Esophagus squamous epithelium (tissue), 4 donors: ENCODE data around the gene TBXAS1.

Source experiments
- CTCF ChIP-seq, 6 experiments: fragments of 450-650 bp in 4 of 6; fragments of 200-600 bp in 2 of 6; sonication (generic) in 2 of 6; IDR thresholded peaks; one replicate each; pipeline ENCODE4 v1.5.1; 2016 to 2019; ENCODE audit warnings: antibody characterized with exemption in 6 of 6, mild to moderate bottlenecking in 4 of 6, moderate library complexity in 4 of 6
- POLR2A ChIP-seq, 4 donors: fragments of 450-650 bp; IDR thresholded peaks; one replicate each; pipeline ENCODE4 v1.6.1; 2017; ENCODE audit warnings: antibody characterized with exemption in 4 of 4, mild to moderate bottlenecking in 4 of 4, moderate library complexity in 3 of 4

GRCh38 chr7:139982927-139983920 is 154.2 kb downstream of the TBXAS1 start:
- no peak for TF ChIP-seq POLR2A (IDR thresholded peaks at IDR 0.05)
- TF ChIP-seq CTCF (IDR thresholded peaks at IDR 0.05), result no peak
